Posterior vena cava (tissue), 2 donors: ENCODE measurements around the gene MMP25. TPM values are rescaled to one million over a fixed set of nuclear protein-coding genes. Genes with fewer than 3 reads are reported as not detected.
"Not testable (repeated sequence)": the region's sequence is repeated elsewhere in the genome, so short reads cannot be mapped to it uniquely, and the experiment has no call there.

Experiments used
- DNase-seq: peaks from one replicate; pipeline ENCODE4 v3.0.0-alpha.2; 2020; ENCODE audit warnings: low spot score
- intact Hi-C, 2 donors: fragments of 100-400 bp; cut with DNase I; formaldehyde crosslinking; loops; one replicate each; pipeline versions ENCODE4 v1.14.1 to v1.14.2; 2022 to 2023
- total RNA-seq, 2 donors: library from RNA; stranded (reverse); fragmentation: NEBNext Ultra II Directional; extraction: Animal tissue kit (Norgen Biotek cat#: 25700); gene quantifications; one replicate each; pipeline ENCODE4 v1.2.1, GENCODE V29; 2021
- donor health status: DM: yes; HTN: yes; CAD: no.
- donor health status: DM: yes; HTN: yes; CAD: no.

MMP25 gene
- total RNA-seq, 2 donors from 2014 or later = 4.7 to 5.6 TPM

DNA sequence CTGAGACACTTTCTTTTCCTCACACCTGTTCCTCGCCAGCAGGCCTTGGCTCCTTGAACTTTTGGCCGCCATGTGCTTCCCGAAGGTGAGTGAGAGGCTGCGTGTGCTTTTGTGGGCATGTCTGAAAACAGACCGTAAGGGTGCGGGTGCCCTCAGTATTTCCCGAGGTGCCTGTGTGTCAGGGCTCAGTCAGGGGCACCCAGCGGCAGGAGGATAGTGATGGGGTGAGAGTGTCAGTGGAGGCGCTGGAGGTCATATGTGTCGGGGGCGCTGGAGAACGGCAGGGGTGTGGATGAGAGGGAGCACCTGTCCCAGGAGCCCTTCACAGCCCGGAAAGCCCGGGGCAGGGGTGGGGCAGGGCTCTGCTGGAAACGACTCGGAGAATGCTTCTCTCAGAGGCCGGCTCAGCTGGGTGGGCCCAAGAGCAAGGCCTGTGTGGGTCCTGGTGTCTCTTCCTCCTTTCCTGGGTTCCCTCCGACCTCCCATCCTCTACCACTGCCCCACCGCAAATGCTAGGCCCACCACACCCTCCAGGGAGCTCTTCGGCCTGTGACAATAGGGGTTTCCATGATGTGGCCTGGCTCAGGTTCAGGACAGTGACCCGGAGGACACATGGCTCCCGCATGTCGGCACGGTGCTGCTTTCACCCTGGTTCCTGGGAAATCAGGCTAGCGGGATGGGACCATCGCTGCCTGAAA, 19.5 kb downstream of the MMP25 start:
- no peak for DNase-seq
- intact Hi-C loops = loop anchor here in 1 of 2 donors (5.0 to 10.0 kb wide), 2 partner anchors 49 to 291 kb away; partner anchors contain the start of genes OR2C1 and ZNF205

DNA sequence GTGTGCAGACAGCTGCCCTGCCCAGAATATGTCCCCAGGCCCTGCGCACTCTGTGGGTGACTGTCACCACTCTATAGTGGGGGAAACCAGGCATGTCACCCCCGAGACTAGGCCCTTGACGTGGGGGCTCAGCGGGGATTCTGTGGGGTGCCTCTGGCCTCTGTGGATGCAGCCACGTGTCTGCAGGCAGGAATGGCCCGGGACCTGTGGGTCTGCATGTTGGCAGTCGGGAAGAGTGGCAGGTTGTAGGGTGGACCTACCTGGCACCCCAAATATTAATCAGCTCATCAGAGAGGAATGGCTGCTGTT, 20.0 kb downstream of the MMP25 start:
- intact Hi-C loops = loop anchor here in 1 of 2 donors (5.0 to 10.0 kb wide), 2 partner anchors 48 to 291 kb away; partner anchors contain the start of genes OR2C1 and ZNF205
- no peak for DNase-seq

DNA sequence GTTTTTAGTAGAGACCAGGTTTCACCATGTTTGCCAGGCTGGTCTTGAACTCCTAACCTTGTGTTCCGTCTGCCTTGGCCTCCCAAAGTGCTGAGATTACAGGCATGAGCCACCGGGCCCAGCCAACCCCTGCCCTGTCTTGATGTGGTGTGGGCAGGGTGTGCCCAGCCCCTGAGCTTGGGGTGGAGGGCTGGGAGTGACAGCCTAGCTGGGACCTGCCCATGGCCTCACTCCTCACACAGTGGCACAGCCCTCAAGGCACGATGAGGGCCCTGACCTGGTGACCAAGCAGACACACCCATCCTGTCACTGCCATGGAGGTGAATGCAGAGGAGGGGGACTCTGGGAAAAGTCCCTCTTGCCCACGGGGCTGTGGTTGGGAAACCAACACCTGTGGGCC, 22.1 kb downstream of the MMP25 start:
- no peak for DNase-seq
- intact Hi-C loops = loop anchor here in 1 of 2 donors (5.0 to 10.0 kb wide), 2 partner anchors 46 to 289 kb away; partner anchors contain the start of genes OR2C1 and ZNF205

DNA sequence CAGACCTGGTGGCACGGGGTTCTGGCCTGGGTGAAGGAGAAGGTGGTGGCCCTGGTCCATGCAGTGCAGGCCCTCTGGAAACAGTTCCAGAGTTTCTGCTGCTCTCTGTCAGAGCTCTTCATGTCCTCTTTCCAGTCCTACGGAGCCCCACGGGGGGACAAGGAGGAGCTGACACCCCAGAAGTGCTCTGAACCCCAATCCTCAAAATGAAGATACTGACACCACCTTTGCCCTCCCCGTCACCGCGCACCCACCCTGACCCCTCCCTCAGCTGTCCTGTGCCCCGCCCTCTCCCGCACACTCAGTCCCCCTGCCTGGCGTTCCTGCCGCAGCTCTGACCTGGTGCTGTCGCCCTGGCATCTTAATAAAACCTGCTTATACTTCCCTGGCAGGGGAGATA, 22.8 kb downstream of the MMP25 start:
- not testable (repeated sequence) for DNase-seq
- intact Hi-C loops = loop anchor here in 1 of 2 donors (5.0 to 10.0 kb wide), 2 partner anchors 46 to 288 kb away; partner anchors contain the start of genes OR2C1 and ZNF205

DNA sequence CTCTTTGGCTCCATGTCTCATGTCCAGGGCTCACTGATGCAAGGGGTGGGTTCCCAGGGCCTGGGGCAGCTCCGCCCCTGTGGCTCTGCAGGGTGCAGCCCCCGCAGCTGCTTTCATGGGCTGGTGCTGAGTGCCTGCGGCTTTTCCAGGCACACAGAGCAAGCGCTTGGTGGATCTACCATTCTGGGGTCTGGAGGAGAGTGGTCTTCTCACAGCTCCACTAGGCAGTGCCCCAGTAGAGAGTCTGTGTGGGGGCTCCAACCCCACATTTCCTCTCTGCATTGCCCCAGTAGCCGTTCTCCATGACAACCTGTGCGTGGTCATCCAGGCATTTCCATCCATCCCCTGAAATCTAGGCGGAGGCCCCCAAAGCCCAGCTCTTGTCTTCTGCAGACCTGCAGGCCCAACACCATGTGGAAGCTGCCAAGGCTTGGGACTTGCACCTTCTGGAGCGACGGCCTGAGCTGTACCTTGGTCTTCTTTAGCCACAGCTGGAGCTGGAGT, 24.3 kb downstream of the MMP25 start:
- intact Hi-C loops = no loop called here
- DNase-seq = no peak

DNA sequence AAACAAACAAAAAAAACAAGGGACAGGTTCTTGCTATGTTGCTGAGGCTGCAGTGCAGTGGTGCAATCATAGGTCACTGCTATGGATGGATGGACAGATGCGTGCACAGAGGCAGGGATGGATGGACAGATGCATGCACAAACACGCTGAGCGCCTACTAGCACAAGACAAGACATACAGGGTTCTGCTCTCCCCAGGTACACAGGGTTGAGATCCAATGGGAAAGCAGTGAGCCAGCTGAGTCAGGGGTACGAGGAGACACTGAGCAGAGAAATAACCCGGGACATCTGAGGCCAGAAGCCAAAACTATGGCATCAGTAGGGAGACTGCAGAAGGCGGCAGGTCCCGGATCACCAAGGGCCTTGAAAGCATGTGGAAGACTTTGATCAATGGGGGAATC, 25.3 kb downstream of the MMP25 start:
- DNase-seq = no peak
- intact Hi-C loops = no loop called here

DNA sequence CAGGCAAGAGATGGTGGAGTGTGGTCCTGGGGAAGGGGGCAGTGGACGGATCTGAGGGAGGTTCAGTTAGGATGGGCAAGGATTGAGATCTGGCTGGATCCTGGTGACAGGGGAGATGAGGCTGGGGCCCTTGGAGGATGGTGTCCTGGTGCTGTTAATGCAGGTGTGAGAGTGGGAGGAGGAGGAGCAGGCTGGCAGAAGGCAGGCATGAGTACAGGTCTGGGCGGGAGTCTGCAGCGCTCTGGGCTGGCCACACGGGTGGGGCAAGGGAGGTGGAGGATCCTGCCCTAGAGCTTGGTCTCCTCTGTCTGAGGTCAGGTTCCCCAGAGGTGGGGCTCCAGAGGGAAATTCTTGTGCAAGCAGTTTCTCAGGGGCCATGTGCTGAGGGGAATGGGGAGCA, 25.8 kb downstream of the MMP25 start:
- intact Hi-C loops, DNase-seq: not testable (repeated sequence)

DNA sequence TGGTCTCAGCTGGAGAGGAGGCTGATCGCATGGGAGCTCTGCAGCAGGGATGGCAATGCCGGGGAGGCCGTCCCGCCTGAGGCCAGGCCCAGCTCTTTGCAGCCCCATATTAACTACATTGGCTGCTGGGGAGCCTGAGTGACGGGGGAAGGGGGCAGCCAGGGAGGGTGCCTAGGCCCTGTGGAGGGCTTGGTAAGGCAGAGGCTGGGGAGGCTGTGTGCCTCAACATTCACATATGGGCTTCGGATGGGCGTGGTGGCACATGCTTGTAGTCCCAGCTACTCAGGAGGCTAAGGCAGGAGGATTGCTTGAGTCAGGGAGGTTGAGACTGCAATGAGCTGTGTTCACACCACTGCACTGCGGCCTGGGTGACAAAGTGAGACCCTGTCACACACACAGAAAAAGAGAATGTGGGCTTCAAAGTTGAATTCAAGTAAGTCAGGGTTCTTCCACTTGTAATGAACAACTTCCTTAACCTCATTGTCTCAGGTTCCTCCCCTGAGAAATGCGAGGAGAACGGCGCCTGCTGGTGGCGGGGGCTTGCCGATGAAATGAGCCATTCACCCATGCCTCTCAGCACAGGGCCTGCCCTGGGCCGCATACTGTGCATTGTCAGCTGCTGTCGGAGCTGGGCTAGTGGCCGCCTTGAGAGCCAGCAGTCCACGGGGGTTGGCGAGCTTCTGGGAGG, 26.4 kb downstream of the MMP25 start:
- intact Hi-C loops = not testable (repeated sequence)

DNA sequence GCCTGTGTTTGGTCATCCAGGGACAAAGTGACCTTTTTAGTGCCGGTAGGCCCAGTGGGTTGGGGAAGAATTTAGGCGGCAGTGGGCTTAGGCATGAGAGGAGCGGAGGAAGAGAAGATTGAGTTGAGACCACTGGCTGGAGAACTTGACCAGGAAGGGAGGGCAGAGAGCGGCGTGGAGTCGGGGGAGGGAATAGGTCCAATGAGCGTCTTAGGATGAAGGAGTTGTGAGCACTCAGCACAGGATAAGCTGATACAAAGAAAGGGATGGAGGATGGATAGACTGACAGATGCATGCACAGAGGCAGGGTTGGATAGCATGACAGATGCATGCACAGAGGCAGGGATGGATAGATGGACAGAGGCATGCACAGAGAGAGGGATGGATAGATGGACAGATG, 27.1 kb downstream of the MMP25 start:
- intact Hi-C loops = no loop called here
- no peak for DNase-seq

More for the DNA sequence above, 26.4 kb downstream of the MMP25 start:
- not testable (repeated sequence) for DNase-seq

DNA sequence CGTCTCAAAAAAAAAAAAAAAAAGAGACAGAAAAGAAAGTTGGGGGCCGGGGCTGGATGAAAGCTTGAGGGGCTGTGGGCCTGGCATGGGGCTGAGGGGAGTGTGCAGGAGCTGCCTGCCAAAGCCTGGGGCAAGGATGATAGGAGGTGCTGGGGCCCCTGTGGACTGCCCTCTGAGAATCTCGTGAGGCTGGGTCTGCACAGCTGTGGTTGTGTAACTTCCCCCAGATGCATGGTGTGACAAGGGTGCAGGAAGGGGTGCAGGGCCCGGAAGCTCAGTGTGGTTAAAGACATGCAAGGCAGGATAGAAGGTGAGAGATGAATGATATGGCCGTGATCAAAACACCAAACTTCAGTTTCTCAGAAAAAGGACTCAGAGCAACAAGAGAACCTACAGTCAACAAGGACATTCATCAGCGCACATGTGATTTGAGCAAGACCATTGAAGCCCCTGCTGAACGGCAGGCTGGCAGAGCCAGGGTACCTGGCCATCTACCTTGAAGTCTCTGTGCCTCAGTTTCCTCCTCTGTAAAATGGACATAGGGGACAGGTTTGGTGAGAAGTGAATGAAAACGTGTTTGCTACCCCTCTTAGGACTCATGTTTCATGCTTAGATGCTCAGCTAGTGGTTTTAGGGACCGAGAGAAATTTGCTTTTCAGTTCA, 28.6 kb downstream of the MMP25 start:
- intact Hi-C loops = no loop called here
- no peak for DNase-seq

DNA sequence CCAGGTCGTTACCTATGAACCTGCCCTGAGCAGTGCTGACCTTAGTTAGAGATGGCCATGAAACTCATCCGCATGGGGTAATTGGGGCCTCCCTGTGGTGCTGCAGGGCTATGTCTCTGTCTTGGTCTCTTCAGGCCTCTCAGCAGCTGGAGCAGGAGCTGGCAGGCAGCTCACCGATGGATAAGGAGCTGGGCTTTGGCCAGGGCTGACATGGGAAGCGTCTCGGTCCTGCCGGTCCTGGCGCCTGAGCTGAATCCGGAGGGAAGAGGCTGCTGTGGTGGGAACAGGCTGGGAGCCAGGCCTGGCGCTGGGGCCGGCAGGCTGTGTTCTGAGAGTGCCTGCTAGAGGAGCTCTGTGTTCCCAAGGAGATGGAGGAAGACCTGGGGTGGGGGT, 29.2 kb downstream of the MMP25 start:
- intact Hi-C loops = no loop called here
- no peak for DNase-seq

DNA sequence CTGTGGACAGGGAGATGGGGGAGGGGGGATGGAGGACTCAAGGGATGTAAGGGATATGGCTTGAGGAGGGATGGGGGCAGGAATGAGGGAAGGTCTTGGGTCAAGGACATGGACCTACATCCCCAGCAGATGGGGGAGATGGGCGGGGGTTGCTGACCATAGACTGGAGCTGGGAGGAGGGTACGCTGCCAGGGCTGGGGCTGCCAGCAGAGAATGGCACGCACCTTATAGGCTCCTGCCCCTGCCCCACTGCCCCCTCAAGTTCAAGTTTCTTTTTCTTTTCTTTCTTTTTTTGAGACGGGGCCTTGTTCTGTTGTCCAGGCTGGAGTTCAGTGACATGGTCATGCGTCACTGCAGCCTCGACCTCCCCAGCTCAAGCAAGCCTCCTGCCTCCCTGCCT, 29.6 kb downstream of the MMP25 start:
- DNase-seq, intact Hi-C loops: not testable (repeated sequence)

DNA sequence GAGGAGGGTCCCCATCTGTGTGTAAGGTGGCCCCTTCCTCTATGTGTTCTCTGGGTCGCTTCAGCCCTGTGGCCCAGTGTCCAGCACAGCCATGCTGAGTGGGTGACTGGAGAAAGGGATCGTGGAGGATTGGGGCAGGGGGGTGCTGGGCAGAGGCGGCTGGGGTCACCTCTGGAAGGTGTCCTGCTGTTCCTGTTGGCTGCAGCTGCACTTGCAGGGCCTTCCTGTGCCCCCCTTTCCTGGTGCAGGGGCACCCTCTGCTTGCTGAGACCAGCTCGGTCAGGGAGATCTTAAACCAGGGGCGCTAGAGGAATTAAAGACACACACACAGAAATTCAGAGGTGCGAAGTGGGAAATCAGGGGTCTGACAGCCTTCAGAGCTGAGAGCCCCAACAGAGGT, 30.2 kb downstream of the MMP25 start:
- intact Hi-C loops = no loop called here
- DNase-seq = no peak

DNA sequence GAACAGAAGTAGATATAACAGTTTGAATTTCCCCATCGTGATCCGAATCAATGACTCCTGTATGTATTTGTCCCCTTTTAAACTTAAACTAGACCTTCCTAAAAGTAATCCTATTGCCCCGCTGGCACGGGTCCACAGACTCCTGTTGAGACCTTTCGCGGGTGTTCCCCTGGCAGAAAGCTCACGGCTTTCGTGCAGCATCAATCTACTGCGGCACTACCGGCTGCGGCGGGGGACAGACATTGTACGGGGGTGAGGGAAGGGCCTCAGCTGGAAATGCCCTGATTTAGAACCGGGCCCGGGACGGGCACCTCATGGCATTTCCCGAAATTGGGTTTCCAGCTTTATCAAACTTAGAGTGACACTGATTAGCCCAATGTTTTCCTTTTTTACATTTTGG, 33.7 kb downstream of the MMP25 start:
- DNase-seq = no peak
- intact Hi-C loops = no loop called here

DNA sequence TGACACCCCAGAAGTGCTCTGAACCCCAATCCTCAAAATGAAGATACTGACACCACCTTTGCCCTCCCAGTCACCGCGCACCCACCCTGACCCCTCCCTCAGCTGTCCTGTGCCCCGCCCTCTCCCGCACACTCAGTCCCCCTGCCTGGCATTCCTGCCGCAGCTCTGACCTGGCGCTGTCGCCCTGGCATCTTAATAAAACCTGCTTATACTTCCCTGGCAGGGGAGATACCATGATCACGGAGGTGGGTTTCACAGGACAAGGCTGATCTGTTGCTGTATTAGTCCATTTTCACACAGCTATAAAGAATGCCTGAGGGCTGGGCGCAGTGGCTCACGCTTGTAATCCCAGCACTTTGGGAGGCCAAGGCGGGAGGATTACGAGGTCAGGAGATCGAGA, 35.6 kb downstream of the MMP25 start:
- DNase-seq, intact Hi-C loops: not testable (repeated sequence)

DNA sequence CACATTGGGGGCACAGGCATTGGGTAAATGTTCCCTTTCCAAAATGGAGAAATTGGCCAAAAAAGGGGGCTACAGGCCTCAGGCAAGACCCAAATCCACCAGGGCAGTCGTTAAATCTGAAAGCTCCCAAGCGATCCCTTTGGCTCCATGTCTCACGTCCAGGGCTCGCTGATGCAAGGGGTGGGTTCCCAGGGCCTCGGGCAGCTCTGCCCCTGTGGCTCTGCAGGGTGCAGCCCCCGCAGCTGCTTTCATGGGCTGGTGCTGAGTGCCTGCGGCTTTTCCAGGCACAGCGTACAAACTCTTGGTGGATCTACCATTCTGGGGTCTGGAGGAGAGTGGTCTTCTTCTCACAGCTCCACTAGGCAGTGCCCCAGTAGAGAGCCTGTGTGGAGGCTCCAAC, 37.0 kb downstream of the MMP25 start:
- intact Hi-C loops, DNase-seq: not testable (repeated sequence)

DNA sequence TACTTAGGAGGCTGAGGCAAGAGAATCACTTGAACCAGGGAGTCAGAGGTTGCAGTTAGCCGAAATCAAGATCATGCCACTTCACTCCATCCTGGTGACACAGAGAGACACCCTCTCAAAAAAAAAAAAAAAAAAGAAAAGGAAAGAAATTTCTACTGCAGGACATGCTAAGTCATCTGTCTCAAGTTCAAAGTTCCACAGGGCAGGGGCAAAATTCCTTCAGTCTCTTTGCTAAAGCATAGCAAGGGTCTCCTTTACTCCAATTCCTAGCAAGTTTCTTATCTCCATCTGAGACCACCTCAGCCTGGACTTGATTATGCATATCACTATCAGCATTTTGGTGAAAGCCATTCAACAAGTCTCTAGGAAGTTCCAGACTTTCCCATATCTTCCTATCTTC, 38.1 kb downstream of the MMP25 start:
- intact Hi-C loops = no loop called here
- no peak for DNase-seq

DNA sequence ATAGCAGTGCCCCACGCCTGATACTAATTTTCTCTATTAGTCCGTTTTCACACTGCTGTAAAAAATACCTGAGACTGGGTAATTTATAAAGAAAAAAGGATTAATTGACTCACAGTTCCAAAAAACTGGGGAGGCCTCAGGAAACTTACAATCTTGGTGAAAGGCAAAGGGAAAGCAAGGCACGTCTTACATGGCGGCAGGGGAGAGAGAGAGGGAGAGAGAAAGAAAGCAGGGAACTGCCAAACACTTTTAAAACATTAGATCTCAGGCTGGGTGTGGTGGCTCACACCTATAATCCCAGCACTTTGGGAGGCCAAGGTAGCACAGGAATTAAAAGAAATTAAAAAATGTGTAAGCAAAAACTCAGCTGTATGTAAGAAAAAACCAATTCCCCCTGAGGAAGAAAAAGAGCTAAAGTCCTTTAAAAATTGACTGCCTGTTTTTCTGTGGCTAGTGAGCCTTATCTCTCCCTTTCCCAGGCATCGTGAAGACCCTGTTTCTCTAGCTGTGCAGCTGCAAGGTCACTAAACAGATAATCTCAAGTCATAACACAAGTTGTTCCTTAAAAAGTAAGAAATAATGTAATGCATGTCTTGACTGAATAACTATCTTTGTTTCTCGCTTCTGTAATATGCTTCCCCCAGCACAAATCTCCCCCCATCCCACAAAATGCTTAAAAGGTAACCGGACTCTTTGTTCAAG, 38.8 kb downstream of the MMP25 start:
- intact Hi-C loops = no loop called here
- no peak for DNase-seq

DNA sequence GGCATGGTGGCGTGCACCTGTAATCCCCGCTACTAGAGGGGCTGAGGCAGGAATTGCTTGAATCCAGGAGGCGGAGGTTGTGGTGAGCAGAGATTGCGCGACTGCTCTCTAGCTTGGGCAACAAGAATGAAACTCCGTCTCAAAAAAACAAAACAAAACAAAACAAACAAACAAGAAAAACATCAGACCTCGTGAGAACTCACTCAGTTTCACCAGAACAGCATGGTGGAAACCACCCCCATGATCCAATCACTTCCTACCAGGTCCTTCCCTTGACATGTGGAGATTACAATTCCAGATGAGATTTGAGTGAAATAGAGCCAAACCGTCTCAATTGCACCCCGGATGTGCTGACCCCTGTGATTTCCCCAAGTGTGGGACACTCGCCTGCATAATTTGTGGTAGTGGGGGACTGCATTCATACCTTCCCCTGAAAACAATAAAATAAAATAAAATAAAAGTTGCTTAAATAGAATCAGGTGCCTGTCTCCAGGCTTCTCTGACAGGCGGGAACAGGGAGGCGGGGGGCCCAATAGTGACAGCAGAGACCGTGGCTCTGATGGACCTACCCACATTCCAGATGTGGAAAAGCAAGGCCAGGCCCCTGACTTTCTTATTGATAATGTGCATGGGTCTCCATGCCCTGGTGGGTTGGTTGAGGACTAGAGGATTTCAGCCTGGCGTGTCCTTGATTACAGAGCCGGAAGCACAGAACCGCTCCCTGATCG, 39.7 kb downstream of the MMP25 start:
- no peak for DNase-seq
- intact Hi-C loops = no loop called here
